Measurements from ENCODE around the gene NAV2. TPM values are rescaled to one million over a fixed set of nuclear protein-coding genes. Genes with fewer than 3 reads are reported as not detected.
"Not testable (repeated sequence)": the region's sequence is repeated elsewhere in the genome, so short reads cannot be mapped to it uniquely, and the experiment has no call there.

NAV2 gene
- total RNA-seq, 1 experiment from 2014 or later: 23.3 TPM

DNA sequence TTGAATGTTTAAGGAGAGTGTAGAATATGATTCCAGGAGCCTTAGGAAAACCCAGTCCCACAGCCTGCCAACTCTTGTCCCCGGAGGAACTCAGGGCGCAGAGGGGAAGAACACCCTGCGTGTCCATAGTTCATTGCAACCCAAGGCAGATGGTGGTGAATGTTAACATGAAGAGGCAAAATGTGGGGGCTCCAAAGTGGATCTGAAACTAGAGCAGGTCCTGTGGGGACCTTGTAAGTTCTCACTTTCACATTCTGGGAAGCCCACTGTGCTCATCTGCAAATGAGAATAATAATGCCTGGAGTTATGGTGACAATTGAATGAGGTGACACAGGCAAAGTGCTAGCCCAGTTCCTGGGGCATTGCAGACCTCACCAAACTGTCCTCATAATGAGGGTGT lies 246.6 kb downstream of the NAV2 start:
- no peaks in the 10 kb centered on the region for H3K36me3 ChIP-seq (ENCODE audit: low read depth)
- no peaks in the 10 kb centered on the region for H3K4me1 ChIP-seq (replicated peaks; ENCODE audit: insufficient read depth)
- no peak for DNase-seq
- no peak overlapping the region for H2AFZ ChIP-seq
- POLR2A ChIA-PET (ENCODE audit: unreplicated experiment): no interaction called here
- no peak for TF ChIP-seq EZH2 (IDR thresholded peaks at IDR 0.05; ENCODE audit: low read depth)
- TF ChIP-seq, protein P1, sequence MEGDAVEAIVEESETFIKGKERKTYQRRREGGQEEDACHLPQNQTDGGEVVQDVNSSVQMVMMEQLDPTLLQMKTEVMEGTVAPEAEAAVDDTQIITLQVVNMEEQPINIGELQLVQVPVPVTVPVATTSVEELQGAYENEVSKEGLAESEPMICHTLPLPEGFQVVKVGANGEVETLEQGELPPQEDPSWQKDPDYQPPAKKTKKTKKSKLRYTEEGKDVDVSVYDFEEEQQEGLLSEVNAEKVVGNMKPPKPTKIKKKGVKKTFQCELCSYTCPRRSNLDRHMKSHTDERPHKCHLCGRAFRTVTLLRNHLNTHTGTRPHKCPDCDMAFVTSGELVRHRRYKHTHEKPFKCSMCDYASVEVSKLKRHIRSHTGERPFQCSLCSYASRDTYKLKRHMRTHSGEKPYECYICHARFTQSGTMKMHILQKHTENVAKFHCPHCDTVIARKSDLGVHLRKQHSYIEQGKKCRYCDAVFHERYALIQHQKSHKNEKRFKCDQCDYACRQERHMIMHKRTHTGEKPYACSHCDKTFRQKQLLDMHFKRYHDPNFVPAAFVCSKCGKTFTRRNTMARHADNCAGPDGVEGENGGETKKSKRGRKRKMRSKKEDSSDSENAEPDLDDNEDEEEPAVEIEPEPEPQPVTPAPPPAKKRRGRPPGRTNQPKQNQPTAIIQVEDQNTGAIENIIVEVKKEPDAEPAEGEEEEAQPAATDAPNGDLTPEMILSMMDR (conservative IDR thresholded peaks at IDR 0.05): no peak
- no peaks in the 10 kb centered on the region for H3K27me3 ChIP-seq (ENCODE audit: insufficient read depth, low read depth)
- CTCF ChIA-PET: no interaction called here
- H3K9me3 ChIP-seq (ENCODE audit: insufficient read depth, low read depth): no peaks in the 10 kb centered on the region
- H3K27ac ChIP-seq: no peak overlapping the region
- H4K20me1 ChIP-seq (ENCODE audit: insufficient read depth): no peaks in the 10 kb centered on the region
- no peaks in the 10 kb centered on the region for H3K79me2 ChIP-seq (ENCODE audit: low read depth)
- intact Hi-C loops (cut with micrococcal nuclease; ENCODE audit: unreplicated experiment): loop anchor here (10.0 kb wide), 1 partner anchor 396 kb away; no protein-coding TSS in a partner anchor
- no peak overlapping the region for H3K4me3 ChIP-seq
- no peaks in the 10 kb centered on the region for H3K9me2 ChIP-seq (ENCODE audit: insufficient read depth)
- no TSS peak for BruUV-seq (replicated peaks)
- no peaks in the 10 kb centered on the region for H3F3A ChIP-seq (ENCODE audit: insufficient read depth, low read depth)
- no peak overlapping the region for H3K4me2 ChIP-seq

DNA sequence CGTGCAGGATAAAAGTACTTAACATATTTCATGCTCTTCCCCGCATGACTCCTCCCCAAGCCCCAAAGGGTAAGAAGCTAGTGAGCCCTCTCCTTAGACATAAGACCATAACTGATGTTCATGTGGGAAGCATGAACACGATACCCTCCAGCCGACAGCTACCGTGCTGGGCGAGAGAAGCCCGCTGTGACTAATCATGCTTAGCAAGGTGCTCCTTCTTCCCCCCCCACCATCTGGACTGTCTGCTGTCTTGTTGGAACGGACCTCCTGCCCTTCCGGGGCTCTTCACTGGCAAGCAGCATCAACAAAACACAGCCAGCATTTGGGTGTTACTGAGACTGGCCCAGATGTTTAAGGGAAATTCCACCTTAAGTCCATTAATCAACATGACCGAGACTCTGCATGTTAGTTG lies 247.0 kb downstream of the NAV2 start:
- DNase-seq: no peak
- TF ChIP-seq, protein P1 (conservative IDR thresholded peaks at IDR 0.05): no peak
- no peak for TF ChIP-seq EZH2 (IDR thresholded peaks at IDR 0.05; ENCODE audit: low read depth)
- Histone ChIP-seq H3K4me2 (no peak overlapping the region), H3F3A (ENCODE audit: insufficient read depth, low read depth) (no peaks in the 10 kb centered on the region), H3K4me3 (no peak overlapping the region), H2AFZ (no peak overlapping the region), H3K36me3 (ENCODE audit: low read depth) (no peaks in the 10 kb centered on the region), H3K27me3 (ENCODE audit: insufficient read depth, low read depth) (no peaks in the 10 kb centered on the region), H3K9me3 (ENCODE audit: insufficient read depth, low read depth) (no peaks in the 10 kb centered on the region), H3K9me2 (ENCODE audit: insufficient read depth) (no peaks in the 10 kb centered on the region), H4K20me1 (ENCODE audit: insufficient read depth) (no peaks in the 10 kb centered on the region), H3K79me2 (ENCODE audit: low read depth) (no peaks in the 10 kb centered on the region), H3K27ac (no peak overlapping the region), H3K4me1 (replicated peaks; ENCODE audit: insufficient read depth) (no peaks in the 10 kb centered on the region)
- ChIA-PET CTCF (no interaction called here), POLR2A (ENCODE audit: unreplicated experiment) (no interaction called here)
- no TSS peak for BruUV-seq (replicated peaks)
- intact Hi-C loops (cut with micrococcal nuclease; ENCODE audit: unreplicated experiment): loop anchor here (10.0 kb wide), 1 partner anchor 395 kb away; no protein-coding TSS in a partner anchor

DNA sequence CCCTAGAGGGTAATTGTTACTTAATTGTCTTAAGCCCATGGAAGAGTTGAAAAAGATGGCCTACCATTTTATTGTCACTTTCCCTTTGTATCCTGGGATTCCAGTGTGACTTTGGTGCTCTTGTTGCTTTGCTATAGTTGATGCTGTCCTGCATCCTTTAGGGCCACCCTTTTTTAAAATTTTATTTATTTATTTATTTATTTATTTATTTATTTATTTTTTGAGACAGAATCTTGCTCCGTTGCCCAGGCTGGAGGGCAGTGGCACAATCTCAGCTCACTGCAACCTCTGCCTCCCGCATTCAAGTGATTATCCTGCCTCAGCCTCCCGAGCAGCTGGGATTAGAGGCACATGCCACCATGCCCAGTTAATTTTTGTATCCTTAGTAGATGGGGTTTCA lies 247.8 kb downstream of the NAV2 start:
- POLR2A ChIA-PET (ENCODE audit: unreplicated experiment); H3K9me3 ChIP-seq (ENCODE audit: insufficient read depth, low read depth); H4K20me1 ChIP-seq (ENCODE audit: insufficient read depth); H3K4me2 ChIP-seq; H3F3A ChIP-seq (ENCODE audit: insufficient read depth, low read depth); H2AFZ ChIP-seq; H3K9me2 ChIP-seq (ENCODE audit: insufficient read depth); BruUV-seq (replicated peaks); H3K4me1 ChIP-seq (replicated peaks; ENCODE audit: insufficient read depth); H3K4me3 ChIP-seq; DNase-seq; intact Hi-C loops (cut with micrococcal nuclease; ENCODE audit: unreplicated experiment); H3K27ac ChIP-seq; H3K27me3 ChIP-seq (ENCODE audit: insufficient read depth, low read depth); H3K79me2 ChIP-seq (ENCODE audit: low read depth); H3K36me3 ChIP-seq (ENCODE audit: low read depth): not testable (repeated sequence)
- CTCF ChIA-PET: interaction anchor here (0.6 kb wide), 2 partner anchors 10 to 28 kb away, joined by 3 read pairs; no protein-coding TSS in a partner anchor

DNA sequence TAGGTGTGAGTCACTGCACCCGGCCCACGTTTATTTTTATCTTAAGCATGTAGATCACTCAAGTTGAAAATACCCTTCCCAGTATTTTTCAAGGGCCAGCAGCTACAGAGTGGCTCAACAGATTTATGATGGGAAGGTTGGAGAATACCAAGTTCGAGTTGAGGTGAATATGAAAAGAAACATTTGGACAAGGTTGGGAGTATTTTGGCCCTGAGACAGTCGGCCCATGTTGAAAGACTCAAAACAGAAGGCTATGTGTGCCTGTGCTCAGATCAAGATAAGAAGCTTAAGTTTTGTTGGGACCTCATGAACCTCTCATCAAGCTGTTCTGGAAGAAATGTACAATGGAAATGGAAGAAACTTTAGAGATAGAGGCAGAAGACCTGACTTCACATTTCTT lies 248.6 kb downstream of the NAV2 start:
- Histone ChIP-seq H3K9me3 (ENCODE audit: insufficient read depth, low read depth) (no peaks in the 10 kb centered on the region), H3K27me3 (ENCODE audit: insufficient read depth, low read depth) (no peaks in the 10 kb centered on the region), H3K4me3 (no peak overlapping the region), H3K4me1 (replicated peaks; ENCODE audit: insufficient read depth) (no peaks in the 10 kb centered on the region), H3K9me2 (ENCODE audit: insufficient read depth) (no peaks in the 10 kb centered on the region), H3K36me3 (ENCODE audit: low read depth) (no peaks in the 10 kb centered on the region), H3K27ac (no peak overlapping the region), H3F3A (ENCODE audit: insufficient read depth, low read depth) (no peaks in the 10 kb centered on the region), H3K79me2 (ENCODE audit: low read depth) (no peaks in the 10 kb centered on the region), H4K20me1 (ENCODE audit: insufficient read depth) (no peaks in the 10 kb centered on the region), H3K4me2 (no peak overlapping the region), H2AFZ (no peak overlapping the region)
- no peak for DNase-seq
- intact Hi-C loops (cut with micrococcal nuclease; ENCODE audit: unreplicated experiment): no loop called here
- POLR2A ChIA-PET (ENCODE audit: unreplicated experiment): no interaction called here
- CTCF ChIA-PET: no interaction called here
- TF ChIP-seq, protein P1 (conservative IDR thresholded peaks at IDR 0.05): no peak
- no peak for TF ChIP-seq EZH2 (IDR thresholded peaks at IDR 0.05; ENCODE audit: low read depth)
- no TSS peak for BruUV-seq (replicated peaks)

All from PC-9 (cell line).